GM18505 (cell line): ENCODE results near the gene EXOC3.
"Not testable (repeated sequence)": the region's sequence is repeated elsewhere in the genome, so short reads cannot be mapped to it uniquely, and the experiment has no call there.

Source experiments
- ATAC-seq: cut with Tn5 transposase; IDR thresholded peaks from one replicate; pipeline ENCODE4 v1.9.1; 2021; ENCODE audit not compliant: unreplicated experiment
- POLR2A ChIP-seq: IDR thresholded peaks from 4 replicates; pipeline ENCODE4 v1.6.1; 2011; ENCODE audit warnings: borderline replicate concordance; ENCODE audit not compliant: insufficient read depth, insufficient read length; ENCODE audit errors: extremely low read depth

Gene EXOC3

DNA sequence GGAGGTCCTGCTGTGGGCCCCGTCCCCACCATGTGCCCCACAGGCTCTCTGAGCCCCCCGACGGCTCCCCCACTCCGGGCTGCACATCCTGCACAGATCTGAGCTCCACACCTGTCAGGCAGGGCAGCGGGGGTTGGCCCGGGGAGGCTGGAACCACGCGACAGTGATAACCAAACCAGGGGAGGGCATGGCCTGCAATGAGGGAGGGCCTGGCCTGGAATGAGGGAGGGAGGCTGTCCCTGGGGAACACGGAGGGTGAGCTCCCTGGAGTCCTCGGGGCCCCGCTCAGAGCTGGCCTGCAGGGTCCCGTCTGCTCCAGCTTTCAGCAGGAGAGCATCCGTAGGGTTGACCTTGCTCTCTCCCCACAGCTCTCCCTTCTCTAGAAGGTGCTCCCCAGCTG lies 50.8 kb downstream of the EXOC3 start:
- no peak for TF ChIP-seq POLR2A
- no peak for ATAC-seq

- no peak for ATAC-seq
- TF ChIP-seq POLR2A = no peak
Observed at GRCh38 chr5:494667-495255, 51.8 kb downstream of the EXOC3 start.

GRCh38 chr5:496028-496427 lies 53.1 kb downstream of the EXOC3 start:
- ATAC-seq = no peak
- TF ChIP-seq POLR2A = no peak

DNA sequence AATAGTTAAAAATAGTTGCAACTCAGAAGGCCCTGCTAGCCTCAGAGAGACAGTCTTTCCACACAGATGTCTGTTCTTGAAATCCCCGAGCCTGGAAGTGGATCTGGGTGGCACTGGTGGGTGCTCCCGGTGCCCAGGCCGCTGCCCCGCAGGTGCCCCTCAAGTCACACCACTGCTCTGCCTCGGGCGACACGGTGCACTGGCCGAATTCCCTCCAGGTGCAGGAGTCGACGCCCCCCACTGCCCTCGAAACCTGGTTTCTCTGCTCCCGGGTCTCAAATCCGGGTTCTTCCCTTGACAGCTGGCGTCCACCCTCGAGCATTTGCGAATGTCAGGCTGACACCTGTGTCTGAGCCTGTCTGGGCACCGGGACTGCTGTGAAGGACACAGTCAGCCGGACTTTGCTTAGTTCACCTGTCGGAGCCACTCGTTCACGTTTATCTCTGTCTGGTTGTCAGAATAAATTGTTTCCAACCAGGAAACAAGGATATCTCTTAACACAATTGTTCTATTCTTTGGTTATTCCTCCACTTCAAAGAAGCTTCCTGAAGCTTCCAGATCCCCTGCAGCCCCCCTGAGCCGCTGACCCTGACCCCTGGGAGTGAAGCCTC lies 54.2 kb downstream of the EXOC3 start:
- ATAC-seq = no peak
- no peak for TF ChIP-seq POLR2A

DNA sequence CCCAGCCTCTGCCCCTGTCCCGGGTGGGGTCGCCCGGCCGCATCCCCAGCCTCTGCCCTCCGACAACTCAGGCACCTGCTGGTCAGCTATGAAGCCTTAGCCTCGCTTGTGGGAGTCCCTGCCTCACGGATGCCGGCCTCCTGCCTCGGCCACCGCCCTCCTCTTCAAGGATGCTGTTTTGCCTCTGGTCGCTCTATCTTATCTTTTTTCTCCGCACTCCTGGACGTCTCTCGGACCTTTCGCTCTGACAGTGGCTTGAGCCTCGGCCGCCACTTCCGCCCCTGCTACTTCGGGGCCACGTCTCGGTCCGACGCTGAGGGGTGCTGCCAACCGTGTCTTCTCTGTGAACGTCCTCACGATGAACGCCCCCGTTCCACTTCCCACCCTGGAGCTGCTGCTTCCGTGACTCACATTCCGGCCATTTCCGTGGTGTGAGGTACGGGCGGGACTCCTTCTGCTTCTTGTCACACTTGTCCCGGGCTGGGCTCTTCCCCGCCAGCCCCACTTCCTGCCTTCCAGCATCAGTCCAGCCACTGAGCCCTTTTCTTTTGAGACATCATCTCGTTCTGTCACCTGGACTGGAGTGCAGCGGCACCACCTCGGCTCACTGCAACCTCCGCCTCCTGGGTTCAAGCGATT lies 55.0 kb downstream of the EXOC3 start:
- no peak for ATAC-seq

DNA sequence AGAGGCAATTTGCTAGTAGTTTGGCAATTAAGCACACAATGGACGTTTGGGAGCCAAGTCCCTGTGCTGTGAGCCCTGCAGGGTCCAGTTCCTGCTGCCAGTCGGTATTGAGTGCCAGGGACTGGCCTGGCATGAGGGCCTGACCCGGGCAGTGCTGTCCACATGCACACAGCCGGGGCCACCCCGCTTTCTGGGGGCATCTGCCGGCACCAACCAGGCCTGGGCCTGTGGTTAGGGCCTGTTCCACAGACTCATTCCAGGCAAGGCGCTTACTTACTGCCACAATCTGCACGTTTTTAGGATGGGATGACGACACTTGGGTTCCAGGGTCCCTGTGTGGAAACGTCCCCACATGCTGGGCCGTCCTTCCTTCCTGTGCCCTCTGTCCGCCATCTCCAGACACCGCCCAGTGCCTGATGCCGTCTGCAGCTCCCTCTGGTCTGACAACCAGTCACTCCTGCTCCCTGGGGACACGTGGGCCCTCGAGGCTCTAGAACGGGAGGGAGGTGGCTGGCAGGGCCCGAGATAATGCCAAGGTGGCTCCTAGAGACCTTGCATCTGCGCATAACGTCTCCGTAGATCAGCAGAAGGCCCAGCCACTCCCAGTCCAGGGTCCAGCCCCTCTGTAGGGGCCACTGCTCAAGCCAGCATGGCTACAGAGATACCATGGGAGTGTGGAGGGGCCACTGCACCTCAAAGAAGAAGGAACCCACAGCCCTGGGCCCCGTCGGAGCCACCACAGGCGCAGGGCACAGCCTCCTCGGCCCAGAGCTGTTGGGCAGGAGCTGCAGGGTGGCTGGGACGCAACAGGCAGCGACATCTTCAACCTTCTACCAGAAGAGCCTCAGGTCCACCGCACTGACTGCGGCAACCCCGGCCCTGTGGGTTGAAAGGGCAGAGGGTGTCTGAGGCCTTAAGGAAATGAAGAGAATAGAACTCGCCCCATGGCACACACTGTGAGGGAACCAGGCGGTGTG lies 56.5 kb downstream of the EXOC3 start:
- TF ChIP-seq POLR2A = no peak
- ATAC-seq = no peak

More for the DNA sequence above, 55.0 kb downstream of the EXOC3 start:
- no peak for TF ChIP-seq POLR2A

GRCh38 chr5:500491-500890 lies 57.5 kb downstream of the EXOC3 start:
- ATAC-seq = no peak
- TF ChIP-seq POLR2A = no peak

DNA sequence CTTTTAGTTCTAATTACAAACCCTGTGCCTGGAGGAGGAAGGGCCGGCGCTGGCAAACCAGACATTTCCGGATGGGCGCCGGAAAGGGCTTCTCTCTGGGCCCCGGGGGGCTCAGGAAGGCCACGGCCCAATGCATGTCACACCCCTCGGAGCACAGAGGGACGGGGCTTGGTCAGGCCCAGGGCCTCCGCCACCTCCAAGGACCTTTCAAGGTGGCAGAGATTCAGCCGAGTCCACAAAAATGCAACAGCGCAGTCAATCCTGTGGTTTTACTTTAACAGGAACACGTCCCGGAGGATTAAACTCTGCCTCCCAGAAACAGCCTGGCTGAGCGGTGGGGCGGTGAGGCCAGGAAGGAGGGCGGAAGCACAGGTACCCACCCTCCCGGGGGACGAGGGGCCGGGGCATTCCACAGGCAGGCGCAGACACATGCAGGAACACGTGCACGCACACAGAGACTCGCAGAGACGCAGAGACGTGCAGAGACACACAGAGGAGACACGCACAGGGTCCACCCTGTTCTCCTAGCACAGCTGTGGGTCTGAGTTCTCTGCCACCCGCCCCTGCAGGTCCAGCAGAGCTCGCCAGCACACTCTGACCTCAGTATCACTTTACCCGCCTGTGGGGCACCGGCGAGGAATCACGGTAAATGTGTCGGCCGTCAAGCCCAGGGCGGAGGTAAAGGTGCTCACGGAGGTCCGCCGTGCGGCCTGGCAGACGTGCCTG lies 58.3 kb downstream of the EXOC3 start:
- no peak for ATAC-seq
- no peak for TF ChIP-seq POLR2A

DNA sequence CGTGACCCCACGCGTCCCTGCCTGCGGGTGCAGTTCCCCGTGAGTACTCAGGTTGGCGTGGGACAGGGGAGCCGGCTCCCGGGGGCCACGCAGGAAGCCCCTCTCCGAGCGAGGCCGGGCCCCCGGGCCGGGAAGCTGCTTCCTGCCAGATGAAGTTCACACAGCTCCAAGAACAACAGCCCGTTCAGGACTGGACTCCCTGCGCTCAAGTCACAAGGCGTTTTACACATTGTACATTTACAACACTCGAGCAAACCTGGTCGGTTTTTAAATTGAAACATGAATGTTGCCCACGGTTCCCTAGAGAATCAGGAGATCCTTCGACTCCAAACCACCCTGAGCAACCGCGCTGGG lies 58.8 kb downstream of the EXOC3 start:
- no peak for ATAC-seq
- TF ChIP-seq POLR2A = no peak

DNA sequence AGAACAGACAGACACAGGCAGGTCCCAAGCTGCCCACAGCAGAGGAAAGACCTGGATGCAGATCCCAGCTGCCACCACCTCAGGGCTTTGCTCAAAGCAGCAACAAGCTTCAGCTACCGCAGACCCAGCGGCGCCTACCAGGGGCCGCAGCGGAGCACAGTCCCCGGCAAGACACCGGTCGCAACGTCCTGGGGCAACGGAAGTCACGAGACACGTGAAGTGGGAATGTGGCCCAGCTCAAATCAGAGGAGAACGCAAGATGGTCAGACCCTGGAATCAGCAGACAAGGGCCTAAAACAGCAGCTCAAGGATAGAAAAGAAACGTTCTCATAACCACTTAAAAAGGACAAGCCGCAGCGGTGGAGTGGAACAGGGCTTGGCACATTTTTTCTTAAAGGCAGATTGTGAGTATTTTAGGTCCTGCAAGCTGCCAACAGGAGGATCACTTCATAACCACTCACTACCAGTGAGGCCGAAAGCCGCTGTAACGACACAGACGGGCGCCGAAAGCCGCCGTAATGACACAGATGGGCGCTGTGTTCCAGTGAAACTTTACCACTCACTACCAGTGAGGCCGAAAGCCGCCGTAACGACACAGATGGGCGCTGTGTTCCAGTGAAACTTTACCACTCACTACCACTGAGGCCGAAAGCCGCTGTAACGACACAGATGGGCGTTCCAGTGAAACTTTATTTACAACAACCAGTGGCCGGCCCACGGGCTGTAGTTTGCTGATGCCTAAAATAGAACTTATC lies 59.5 kb downstream of the EXOC3 start:
- no peak for ATAC-seq
- no peak for TF ChIP-seq POLR2A

DNA sequence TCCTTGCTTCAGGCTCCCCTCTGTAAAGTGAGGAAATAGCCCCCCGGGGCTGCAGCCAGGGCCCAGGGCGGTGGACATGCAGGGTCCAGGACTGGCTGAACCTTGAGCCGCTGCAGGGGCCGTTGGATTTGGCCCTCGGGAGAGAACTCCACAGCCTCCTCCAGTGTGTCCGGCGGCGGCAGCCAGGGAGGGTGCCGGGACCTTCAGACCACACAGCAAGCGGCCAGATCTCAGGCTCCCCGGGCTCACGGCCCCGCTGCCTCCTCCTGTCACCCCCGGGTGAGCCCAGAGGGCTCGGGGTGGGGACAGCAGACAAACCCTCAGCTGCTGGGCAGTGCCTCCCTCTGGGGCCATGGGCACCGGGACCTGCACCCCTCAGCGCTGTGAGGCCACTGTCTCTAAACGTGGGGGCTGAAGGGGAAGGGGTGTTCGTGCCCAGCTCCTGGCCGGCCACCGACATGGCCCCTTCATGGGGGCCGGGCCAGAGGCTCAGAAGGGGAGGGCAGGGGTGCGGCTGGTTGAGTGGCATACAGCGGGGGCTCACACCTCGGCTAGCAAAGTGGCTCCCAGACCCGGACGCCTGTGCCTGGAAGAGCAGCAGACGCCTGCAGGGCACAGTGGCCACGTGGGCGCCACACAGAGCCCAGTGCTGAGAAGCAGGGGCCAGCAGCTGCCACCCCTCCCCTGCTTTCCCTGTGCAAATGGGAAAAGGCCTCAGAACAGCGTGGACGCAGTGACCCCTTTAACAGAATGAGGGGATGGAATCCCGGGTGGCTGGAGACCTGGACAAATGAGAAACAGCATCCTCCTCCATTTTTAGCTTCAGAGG lies 61.6 kb downstream of the EXOC3 start:
- no peak for ATAC-seq
- TF ChIP-seq POLR2A = no peak

DNA sequence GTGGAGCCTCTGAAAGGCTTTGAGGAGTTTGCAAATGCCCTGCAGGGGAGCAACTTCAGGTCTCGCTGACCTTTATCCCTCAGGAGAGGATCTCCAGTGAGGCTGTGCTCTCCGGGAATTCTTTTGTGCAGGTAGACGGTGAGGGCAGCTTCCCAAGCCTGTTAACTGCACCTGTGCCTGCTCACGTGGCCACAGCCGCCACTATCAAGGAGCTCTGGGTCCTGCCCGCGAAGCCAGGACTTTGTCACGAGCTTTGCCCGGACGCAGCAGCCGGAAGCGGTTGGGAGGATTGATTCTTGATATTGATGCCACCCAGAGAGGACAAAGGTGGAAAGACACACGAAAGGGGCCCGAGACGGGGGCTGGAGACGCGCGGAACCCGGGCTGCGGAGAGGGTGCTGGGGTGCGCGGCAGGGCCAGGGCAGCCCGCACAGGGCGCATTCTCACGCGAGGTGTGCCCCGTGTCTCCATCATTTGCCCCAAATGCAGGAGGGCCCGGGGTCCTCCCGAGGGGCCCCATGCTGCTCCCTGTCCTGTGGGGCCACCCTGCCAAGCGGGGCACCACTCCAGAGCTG lies 63.1 kb downstream of the EXOC3 start:
- no peak for TF ChIP-seq POLR2A
- no peak for ATAC-seq

DNA sequence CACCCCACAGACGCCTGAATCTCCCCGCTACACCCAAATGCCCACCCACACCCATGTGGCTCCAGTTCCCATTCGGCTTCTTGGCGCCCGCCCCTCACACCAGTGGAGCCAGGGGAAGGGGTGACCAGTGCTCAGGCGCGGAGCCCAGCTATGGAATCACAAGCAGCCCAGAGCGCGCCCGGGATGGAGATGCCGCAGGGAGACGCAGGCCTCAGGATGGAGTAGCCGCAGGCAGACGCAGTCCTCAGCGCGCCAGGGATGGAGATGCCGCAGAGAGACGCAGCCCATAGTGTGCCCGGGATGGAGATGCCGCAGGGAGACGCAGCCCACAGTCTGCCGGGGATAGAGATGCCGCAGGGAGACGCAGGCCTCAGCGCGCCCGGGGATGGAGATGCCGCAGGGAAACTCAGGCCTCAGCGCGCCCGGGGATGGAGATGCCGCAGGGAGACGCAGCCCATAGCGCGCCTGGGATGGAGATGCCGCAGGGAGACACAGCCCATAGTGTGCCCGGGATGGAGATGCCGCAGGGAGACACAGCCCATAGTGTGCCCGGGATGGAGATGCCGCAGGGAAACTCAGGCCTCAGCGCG lies 65.1 kb downstream of the EXOC3 start:
- not testable (repeated sequence) for ATAC-seq
